Spinal cord (tissue), 10 donors: ENCODE measurements around the gene KIF26A. TPM values are rescaled to one million over a fixed set of nuclear protein-coding genes. Genes with fewer than 3 reads are reported as not detected.

Experiments
- DNase-seq, 6 donors: peaks; one replicate each; pipeline versions ENCODE4 v3.0.0 to v3.0.0-alpha.2; 2013 to 2015; ENCODE audit warnings: low spot score in 6 of 6, low read depth in 4 of 6
- H3K27ac ChIP-seq: one replicate; pipeline ENCODE4 v1.5.1; 2013; ENCODE audit warnings: low read depth, low read length, control low read depth
- H3K27me3 ChIP-seq: one replicate; pipeline ENCODE4 v1.6.1; 2013; ENCODE audit warnings: low read length; ENCODE audit not compliant: control insufficient read depth, insufficient read depth
- H3K36me3 ChIP-seq: one replicate; pipeline ENCODE4 v1.6.1; 2013; ENCODE audit warnings: low read length; ENCODE audit not compliant: control insufficient read depth, insufficient read depth
- H3K4me1 ChIP-seq: one replicate; pipeline ENCODE4 v1.6.1; 2013; ENCODE audit warnings: low read length; ENCODE audit not compliant: control insufficient read depth, insufficient read depth
- H3K4me3 ChIP-seq: one replicate; pipeline ENCODE4 v1.5.1; 2013; ENCODE audit warnings: low read depth, low read length, control low read depth
- H3K9me3 ChIP-seq: one replicate; pipeline ENCODE4 v1.6.1; 2013; ENCODE audit warnings: low read length; ENCODE audit not compliant: control insufficient read depth, insufficient read depth
- WGBS: methylation state at CpG from one replicate; pipeline ENCODE4 v1.1.5; 2013; ENCODE audit warnings: missing lambda C conversion rate; ENCODE audit not compliant: insufficient coverage; 5-methylcytosine and 5-hydroxymethylcytosine counted together
- polyA plus RNA-seq, 2 donors: library from polyadenylated mRNA; unstranded; fragments of 120-200 nt; gene quantifications; one replicate each; pipeline ENCODE4 v1.2.1, GENCODE V29; 2013; ENCODE audit not compliant: insufficient read length in 2 of 2
- total RNA-seq, 2 donors: library from RNA; depleted of rRNA in 1 of 2; stranded (reverse); fragments of 120-200 nt in 1 of 2; fragments of >200 nt in 1 of 2; gene quantifications; one replicate each; pipeline versions ENCODE4 v1.2.3 to v1.2.4, GENCODE V29; 2013 to 2014
- donor health status: healthy.

Gene KIF26A
- total and polyA plus RNA-seq, 4 donors: 4.3 to 15.5 (median 10.0) TPM

GRCh38 chr14:104142946-104143470 is 4.6 kb downstream of the KIF26A start:
- Histone ChIP-seq H3K9me3 (no peaks in the 10 kb centered on the region), H3K27ac (no peak overlapping the region), H3K4me3 (no peak overlapping the region), H3K27me3 (peaks cover 29% of the 10 kb centered on the region), H3K36me3 (peaks cover 15% of the 10 kb centered on the region), H3K4me1 (peaks cover 61% of the 10 kb centered on the region)
- no peak for DNase-seq
- 72% methylated on average over 16 of the region's 16 CpGs for WGBS

GRCh38 chr14:104143521-104144452 is 5.4 kb downstream of the KIF26A start:
- peaks cover 28% of the 10 kb centered on the region for H3K27me3 ChIP-seq
- DNase-seq: no peak
- no peak overlapping the region for H3K27ac ChIP-seq
- no peak overlapping the region for H3K4me3 ChIP-seq
- WGBS: 79% methylated on average over 23 of the region's 26 CpGs
- H3K9me3 ChIP-seq: no peaks in the 10 kb centered on the region
- peaks cover 64% of the 10 kb centered on the region for H3K4me1 ChIP-seq
- peaks cover 15% of the 10 kb centered on the region for H3K36me3 ChIP-seq

GRCh38 chr14:104144453-104144790 is 6.0 kb downstream of the KIF26A start:
- Histone ChIP-seq H3K9me3 (no peaks in the 10 kb centered on the region), H3K4me1 (peaks cover 66% of the 10 kb centered on the region), H3K27me3 (peaks cover 23% of the 10 kb centered on the region), H3K36me3 (peaks cover 15% of the 10 kb centered on the region), H3K4me3 (no peak overlapping the region), H3K27ac (no peak overlapping the region)
- 90% methylated on average over 4 of the region's 4 CpGs for whole genome bisulfite sequencing
- DNase-seq: no peak

- Histone ChIP-seq H3K27me3 (peaks cover 16% of the 10 kb centered on the region), H3K9me3 (no peaks in the 10 kb centered on the region), H3K36me3 (peaks cover 15% of the 10 kb centered on the region), H3K27ac (no peak overlapping the region), H3K4me3 (no peak overlapping the region), H3K4me1 (peaks cover 65% of the 10 kb centered on the region)
- DNase-seq: no peak
- WGBS: 80% methylated on average over 37 of the region's 37 CpGs
Measured at GRCh38 chr14:104144911-104145825, 6.8 kb downstream of the KIF26A start.

GRCh38 chr14:104145826-104146601 is 7.6 kb downstream of the KIF26A start:
- 80% methylated on average over 13 of the region's 15 CpGs for WGBS
- H3K4me1 ChIP-seq: peaks cover 65% of the 10 kb centered on the region
- peaks cover 15% of the 10 kb centered on the region for H3K36me3 ChIP-seq
- no peak overlapping the region for H3K27ac ChIP-seq
- no peak overlapping the region for H3K4me3 ChIP-seq
- DNase-seq: no peak
- H3K27me3 ChIP-seq: peaks cover 9% of the 10 kb centered on the region
- H3K9me3 ChIP-seq: no peaks in the 10 kb centered on the region

- Histone ChIP-seq H3K4me1 (peaks cover 71% of the 10 kb centered on the region), H3K27ac (no peak overlapping the region), H3K27me3 (peaks cover 8% of the 10 kb centered on the region), H3K4me3 (no peak overlapping the region), H3K9me3 (no peaks in the 10 kb centered on the region), H3K36me3 (peaks cover 19% of the 10 kb centered on the region)
- DNase-seq: no peak
- 85% methylated on average over 19 of the region's 22 CpGs for WGBS
Measured at GRCh38 chr14:104146651-104147345, 8.4 kb downstream of the KIF26A start.

GRCh38 chr14:104147346-104148125 is 9.1 kb downstream of the KIF26A start:
- H3K27me3 ChIP-seq: peaks cover 4% of the 10 kb centered on the region
- H3K4me1 ChIP-seq: peaks cover 77% of the 10 kb centered on the region
- peak overlapping the region; percentile 16 for H3K27ac ChIP-seq
- H3K9me3 ChIP-seq: no peaks in the 10 kb centered on the region
- H3K4me3 ChIP-seq: no peak overlapping the region
- WGBS: 60% methylated on average over 25 of the region's 28 CpGs
- no peak for DNase-seq
- peaks cover 22% of the 10 kb centered on the region for H3K36me3 ChIP-seq

- DNase-seq: no peak
- peaks cover 4% of the 10 kb centered on the region for H3K27me3 ChIP-seq
- H3K36me3 ChIP-seq: peaks cover 25% of the 10 kb centered on the region
- no peak overlapping the region for H3K4me3 ChIP-seq
- H3K9me3 ChIP-seq: no peaks in the 10 kb centered on the region
- peak overlapping the region; percentile 57 for H3K27ac ChIP-seq
- peaks cover 70% of the 10 kb centered on the region for H3K4me1 ChIP-seq
- 58% methylated on average over 21 of the region's 22 CpGs for WGBS
Measured at GRCh38 chr14:104148433-104149277, 10.3 kb downstream of the KIF26A start.
